ENCODE results near the gene SLC22A1. TPM values are rescaled to one million over a fixed set of nuclear protein-coding genes. Genes with fewer than 3 reads are reported as not detected.

The SLC22A1 gene
- total RNA-seq, 1 experiment from 2014 or later: 1.5 TPM

DNA sequence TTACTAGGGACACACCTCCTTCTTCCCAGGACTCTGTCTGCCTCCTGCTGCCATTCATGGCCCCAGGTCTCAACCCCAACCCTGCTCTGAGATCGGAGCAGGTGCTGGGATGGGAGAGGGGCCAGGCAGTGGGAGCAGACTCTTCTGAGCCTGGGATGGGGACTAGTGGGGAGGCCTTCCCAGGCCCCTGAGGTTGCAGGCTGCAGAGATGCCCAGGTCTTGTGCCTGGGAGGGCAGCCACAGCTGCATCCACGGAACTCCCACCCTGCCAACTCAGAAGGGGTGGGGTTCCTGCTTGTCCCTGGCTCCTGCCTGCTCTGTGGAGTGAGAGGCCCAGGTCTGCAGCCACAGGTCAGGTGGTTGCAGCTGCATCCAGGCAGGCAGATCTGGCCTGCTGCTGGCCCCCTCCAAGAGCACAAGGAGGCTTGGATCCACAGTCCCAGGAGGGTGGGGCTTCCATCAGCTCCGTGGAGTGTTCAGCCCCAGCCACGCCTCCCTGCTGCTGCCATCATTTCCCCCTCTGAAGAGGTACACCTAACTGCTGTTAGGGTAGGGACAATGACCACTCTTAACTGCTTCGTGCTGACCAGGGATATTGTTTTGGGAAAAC, 2.9 kb upstream of the SLC22A1 start:
- peaks cover 13% of the 10 kb centered on the region for H3K36me3 Mint-ChIP-seq (ENCODE audit: insufficient read depth, unreplicated experiment)
- Histone ChIP-seq H3K4me1 (no peaks in the 10 kb centered on the region), H3K9me3 (peaks cover 7% of the 10 kb centered on the region; the same call in 1 of the 2 replicates), H3K27me3 (replicated peaks; ENCODE audit: control insufficient read depth, insufficient read depth, low read length) (no peaks in the 10 kb centered on the region), H3K4me3 (ENCODE audit: low read depth, low read length) (no peak overlapping the region), H3K36me3 (ENCODE audit: control insufficient read depth, insufficient read depth, low read length) (no peaks in the 10 kb centered on the region)
- H3K9me3 Mint-ChIP-seq (ENCODE audit: unreplicated experiment): no peaks in the 10 kb centered on the region
- intact Hi-C loops (cut with micrococcal nuclease; ENCODE audit: unreplicated experiment): no loop called here
- no peak overlapping the region for H3K27ac Mint-ChIP-seq (ENCODE audit: unreplicated experiment)
- H3K27me3 Mint-ChIP-seq (ENCODE audit: insufficient read depth, unreplicated experiment): no peaks in the 10 kb centered on the region
- no peak overlapping the region for H3K4me3 Mint-ChIP-seq (ENCODE audit: unreplicated experiment)
- H3K4me1 Mint-ChIP-seq (ENCODE audit: low read depth, unreplicated experiment): no peaks in the 10 kb centered on the region
- no peak for DNase-seq
- ChIA-PET POLR2A (no interaction called here), CTCF (no interaction called here)
- no TSS peak for BruUV-seq (replicated peaks)
- TF ChIP-seq, protein P1, sequence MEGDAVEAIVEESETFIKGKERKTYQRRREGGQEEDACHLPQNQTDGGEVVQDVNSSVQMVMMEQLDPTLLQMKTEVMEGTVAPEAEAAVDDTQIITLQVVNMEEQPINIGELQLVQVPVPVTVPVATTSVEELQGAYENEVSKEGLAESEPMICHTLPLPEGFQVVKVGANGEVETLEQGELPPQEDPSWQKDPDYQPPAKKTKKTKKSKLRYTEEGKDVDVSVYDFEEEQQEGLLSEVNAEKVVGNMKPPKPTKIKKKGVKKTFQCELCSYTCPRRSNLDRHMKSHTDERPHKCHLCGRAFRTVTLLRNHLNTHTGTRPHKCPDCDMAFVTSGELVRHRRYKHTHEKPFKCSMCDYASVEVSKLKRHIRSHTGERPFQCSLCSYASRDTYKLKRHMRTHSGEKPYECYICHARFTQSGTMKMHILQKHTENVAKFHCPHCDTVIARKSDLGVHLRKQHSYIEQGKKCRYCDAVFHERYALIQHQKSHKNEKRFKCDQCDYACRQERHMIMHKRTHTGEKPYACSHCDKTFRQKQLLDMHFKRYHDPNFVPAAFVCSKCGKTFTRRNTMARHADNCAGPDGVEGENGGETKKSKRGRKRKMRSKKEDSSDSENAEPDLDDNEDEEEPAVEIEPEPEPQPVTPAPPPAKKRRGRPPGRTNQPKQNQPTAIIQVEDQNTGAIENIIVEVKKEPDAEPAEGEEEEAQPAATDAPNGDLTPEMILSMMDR (IDR thresholded peaks at IDR 0.05; ENCODE audit: insufficient read depth in 1 of 2, low read depth in 1 of 2, low read length in 1 of 2, severe bottlenecking in 1 of 2, unreplicated experiment in 1 of 2): no peak

GRCh38 chr6:160120087-160120486, 1.5 kb upstream of the SLC22A1 start:
- Histone ChIP-seq H3K4me3 (ENCODE audit: low read depth, low read length) (no peak overlapping the region), H3K4me1 (no peaks in the 10 kb centered on the region), H3K36me3 (ENCODE audit: control insufficient read depth, insufficient read depth, low read length) (no peaks in the 10 kb centered on the region), H3K9me3 (peaks cover 7% of the 10 kb centered on the region; the same call in 1 of the 2 replicates), H3K27me3 (replicated peaks; ENCODE audit: control insufficient read depth, insufficient read depth, low read length) (no peaks in the 10 kb centered on the region)
- POLR2A ChIA-PET: no interaction called here
- no peaks in the 10 kb centered on the region for H3K4me1 Mint-ChIP-seq (ENCODE audit: low read depth, unreplicated experiment)
- no peak overlapping the region for H3K4me3 Mint-ChIP-seq (ENCODE audit: unreplicated experiment)
- intact Hi-C loops (cut with micrococcal nuclease; ENCODE audit: unreplicated experiment): no loop called here
- BruUV-seq (replicated peaks): no TSS peak
- DNase-seq: no peak
- peaks cover 11% of the 10 kb centered on the region for H3K36me3 Mint-ChIP-seq (ENCODE audit: insufficient read depth, unreplicated experiment)
- TF ChIP-seq, protein P1 (IDR thresholded peaks at IDR 0.05; ENCODE audit: insufficient read depth in 1 of 2, low read depth in 1 of 2, low read length in 1 of 2, severe bottlenecking in 1 of 2, unreplicated experiment in 1 of 2): no peak
- H3K27ac Mint-ChIP-seq (ENCODE audit: unreplicated experiment): no peak overlapping the region
- H3K27me3 Mint-ChIP-seq (ENCODE audit: insufficient read depth, unreplicated experiment): no peaks in the 10 kb centered on the region
- CTCF ChIA-PET: no interaction called here
- no peaks in the 10 kb centered on the region for H3K9me3 Mint-ChIP-seq (ENCODE audit: unreplicated experiment)

DNA sequence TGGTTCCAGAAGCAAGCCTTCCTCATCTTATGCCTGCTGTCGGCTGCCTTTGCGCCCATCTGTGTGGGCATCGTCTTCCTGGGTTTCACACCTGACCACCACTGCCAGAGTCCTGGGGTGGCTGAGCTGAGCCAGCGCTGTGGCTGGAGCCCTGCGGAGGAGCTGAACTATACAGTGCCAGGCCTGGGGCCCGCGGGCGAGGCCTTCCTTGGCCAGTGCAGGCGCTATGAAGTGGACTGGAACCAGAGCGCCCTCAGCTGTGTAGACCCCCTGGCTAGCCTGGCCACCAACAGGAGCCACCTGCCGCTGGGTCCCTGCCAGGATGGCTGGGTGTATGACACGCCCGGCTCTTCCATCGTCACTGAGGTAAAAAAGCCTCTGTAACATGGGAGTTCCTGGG, 366 bp downstream of the SLC22A1 start:
- ChIA-PET POLR2A (no interaction called here), CTCF (no interaction called here)
- Histone ChIP-seq H3K9me3 (peaks cover 2% of the 10 kb centered on the region; the same call in 1 of the 2 replicates), H3K27me3 (replicated peaks; ENCODE audit: control insufficient read depth, insufficient read depth, low read length) (no peaks in the 10 kb centered on the region), H3K4me3 (ENCODE audit: low read depth, low read length) (no peak overlapping the region), H3K4me1 (no peaks in the 10 kb centered on the region), H3K36me3 (ENCODE audit: control insufficient read depth, insufficient read depth, low read length) (no peaks in the 10 kb centered on the region)
- Mint-ChIP-seq H3K4me1 (ENCODE audit: low read depth, unreplicated experiment) (no peaks in the 10 kb centered on the region), H3K9me3 (ENCODE audit: unreplicated experiment) (no peaks in the 10 kb centered on the region), H3K4me3 (ENCODE audit: unreplicated experiment) (no peak overlapping the region), H3K27me3 (ENCODE audit: insufficient read depth, unreplicated experiment) (no peaks in the 10 kb centered on the region), H3K27ac (ENCODE audit: unreplicated experiment) (no peak overlapping the region), H3K36me3 (ENCODE audit: insufficient read depth, unreplicated experiment) (peaks cover 5% of the 10 kb centered on the region)
- TF ChIP-seq, protein P1 (IDR thresholded peaks at IDR 0.05; ENCODE audit: insufficient read depth in 1 of 2, low read depth in 1 of 2, low read length in 1 of 2, severe bottlenecking in 1 of 2, unreplicated experiment in 1 of 2): no peak
- no peak for DNase-seq
- no TSS peak for BruUV-seq (replicated peaks)
- intact Hi-C loops (cut with micrococcal nuclease; ENCODE audit: unreplicated experiment): no loop called here
